PC-3 (cell line): Measurements from ENCODE around the gene SOAT2.

Experiments used
- EZH2 ChIP-seq: fragments of 300-600 bp; sonication (generic); IDR thresholded peaks from one replicate; pipeline ENCODE4 v1.6.1; 2017; ENCODE audit warnings: antibody characterized with exemption, mild to moderate bottlenecking, low read length; ENCODE audit not compliant: unreplicated experiment
- EZH2phosphoT487 ChIP-seq: fragments of 300-600 bp; sonication (generic); IDR thresholded peaks from 2 replicates; pipeline ENCODE4 v1.6.1; 2018; ENCODE audit warnings: mild to moderate bottlenecking, antibody characterized with exemption, low read length, borderline replicate concordance
- TF ChIP-seq, protein P1 (sequence below): fragments of 300-600 bp; sonication (generic); conservative IDR thresholded peaks from 2 replicates; pipeline ENCODE4 v1.5.1; 2017; ENCODE audit warnings: antibody characterized with exemption, low read depth, mild to moderate bottlenecking, low read length

DNA sequence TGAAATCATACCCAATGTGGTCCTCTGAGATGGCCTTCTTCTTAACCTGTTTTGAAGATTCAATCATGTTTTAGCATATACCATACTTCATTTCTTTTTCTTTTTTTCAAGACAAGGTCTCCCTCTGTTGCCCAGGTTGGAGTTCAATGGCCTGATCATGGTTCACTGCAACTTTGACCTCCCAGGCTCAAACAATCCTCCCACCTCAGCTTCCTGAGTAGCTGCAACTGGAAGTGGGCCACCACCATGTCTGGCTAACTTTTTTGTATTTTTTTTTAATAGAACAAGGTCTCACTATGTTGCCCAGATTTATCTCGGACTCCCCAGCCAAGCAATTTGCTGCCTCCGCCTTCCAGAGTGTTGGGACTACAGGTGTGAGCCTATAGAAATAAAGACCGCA is 30.4 kb downstream of the SOAT2 start:
- TF ChIP-seq EZH2 (no peak), EZH2phosphoT487 (no peak)
- TF ChIP-seq, protein P1, sequence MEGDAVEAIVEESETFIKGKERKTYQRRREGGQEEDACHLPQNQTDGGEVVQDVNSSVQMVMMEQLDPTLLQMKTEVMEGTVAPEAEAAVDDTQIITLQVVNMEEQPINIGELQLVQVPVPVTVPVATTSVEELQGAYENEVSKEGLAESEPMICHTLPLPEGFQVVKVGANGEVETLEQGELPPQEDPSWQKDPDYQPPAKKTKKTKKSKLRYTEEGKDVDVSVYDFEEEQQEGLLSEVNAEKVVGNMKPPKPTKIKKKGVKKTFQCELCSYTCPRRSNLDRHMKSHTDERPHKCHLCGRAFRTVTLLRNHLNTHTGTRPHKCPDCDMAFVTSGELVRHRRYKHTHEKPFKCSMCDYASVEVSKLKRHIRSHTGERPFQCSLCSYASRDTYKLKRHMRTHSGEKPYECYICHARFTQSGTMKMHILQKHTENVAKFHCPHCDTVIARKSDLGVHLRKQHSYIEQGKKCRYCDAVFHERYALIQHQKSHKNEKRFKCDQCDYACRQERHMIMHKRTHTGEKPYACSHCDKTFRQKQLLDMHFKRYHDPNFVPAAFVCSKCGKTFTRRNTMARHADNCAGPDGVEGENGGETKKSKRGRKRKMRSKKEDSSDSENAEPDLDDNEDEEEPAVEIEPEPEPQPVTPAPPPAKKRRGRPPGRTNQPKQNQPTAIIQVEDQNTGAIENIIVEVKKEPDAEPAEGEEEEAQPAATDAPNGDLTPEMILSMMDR: no peak
